Esophagus (tissue), 2 donors: ENCODE data around the gene CALCA. TPM values are rescaled to one million over a fixed set of nuclear protein-coding genes. Genes with fewer than 3 reads are reported as not detected.
"Not testable (repeated sequence)": the region's sequence is repeated elsewhere in the genome, so short reads cannot be mapped to it uniquely, and the experiment has no call there.

Experiments
- H3K27ac ChIP-seq, 2 donors: one replicate each; pipeline ENCODE4 v1.5.1; 2013; ENCODE audit warnings: low read depth in 2 of 2, mild to moderate bottlenecking in 2 of 2, inconsistent platforms in 1 of 2, low read length in 1 of 2, moderate library complexity in 1 of 2
- H3K27me3 ChIP-seq, 2 donors: one replicate each; pipeline ENCODE4 v1.6.1; 2013; ENCODE audit warnings: low read length in 2 of 2, control low read depth in 1 of 2, mild to moderate bottlenecking in 1 of 2; ENCODE audit not compliant: insufficient read depth in 2 of 2, control insufficient read depth in 1 of 2
- H3K36me3 ChIP-seq, 2 donors: one replicate each; pipeline ENCODE4 v1.6.1; 2013; ENCODE audit warnings: low read length in 1 of 2; ENCODE audit not compliant: control insufficient read depth in 2 of 2, insufficient read depth in 2 of 2
- H3K4me1 ChIP-seq, 2 donors: one replicate each; pipeline ENCODE4 v1.6.1; 2013; ENCODE audit warnings: low read length in 1 of 2; ENCODE audit not compliant: control insufficient read depth in 2 of 2, insufficient read depth in 2 of 2
- H3K4me3 ChIP-seq, 2 donors: one replicate each; pipeline ENCODE4 v1.5.1; 2013; ENCODE audit warnings: low read length in 2 of 2, mild to moderate bottlenecking in 2 of 2, low read depth in 1 of 2, moderate library complexity in 1 of 2
- H3K9me3 ChIP-seq, 2 donors: one replicate each; pipeline ENCODE4 v1.6.1; 2013; ENCODE audit warnings: mild to moderate bottlenecking in 2 of 2, low read depth in 1 of 2, low read length in 1 of 2, moderate library complexity in 1 of 2; ENCODE audit not compliant: control insufficient read depth in 2 of 2, insufficient read depth in 1 of 2
- WGBS, 2 donors: extraction: QIAGEN DNeasy Blood & Tissue Kit; methylation state at CpG; one replicate each; pipeline ENCODE4 v1.1.7; 2013; 5-methylcytosine and 5-hydroxymethylcytosine counted together
- polyA plus RNA-seq, 2 donors: library from polyadenylated mRNA; stranded (reverse); fragments of 200-250 nt; gene quantifications; one replicate each; pipeline ENCODE4 v1.2.3, GENCODE V29; 2013
- donor health status: healthy with polysubstance abuse.
- donor health status: Bipolar disorder and iron deficiency.

Gene CALCA, protein sequence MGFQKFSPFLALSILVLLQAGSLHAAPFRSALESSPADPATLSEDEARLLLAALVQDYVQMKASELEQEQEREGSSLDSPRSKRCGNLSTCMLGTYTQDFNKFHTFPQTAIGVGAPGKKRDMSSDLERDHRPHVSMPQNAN
- under 1 TPM in 1 of 2 donors, not detected in 1; 0.02 TPM for polyA plus RNA-seq

GRCh38 chr11:14971865-14972580, at the start of gene CALCA:
TSS of gene CALCA (minus strand) at chr11:14972351. CDS start at chr11:14971192, 1,159 bp downstream.
- WGBS, 2 donors = 7 to 9% methylated on average over 40 of the region's 40 CpGs
- H3K4me1 ChIP-seq = peaks cover 0 to 6% of the 10 kb centered on the region in 2 donors
- H3K27ac ChIP-seq = no peak within 1 kb of the TSS
- no peak within 1 kb of the TSS for H3K4me3 ChIP-seq
- peaks cover 3 to 25% of the 10 kb centered on the region in 2 donors for H3K27me3 ChIP-seq
- no peaks in the 10 kb centered on the region for H3K9me3 ChIP-seq
- H3K36me3 ChIP-seq = no peaks in the 10 kb centered on the region

DNA sequence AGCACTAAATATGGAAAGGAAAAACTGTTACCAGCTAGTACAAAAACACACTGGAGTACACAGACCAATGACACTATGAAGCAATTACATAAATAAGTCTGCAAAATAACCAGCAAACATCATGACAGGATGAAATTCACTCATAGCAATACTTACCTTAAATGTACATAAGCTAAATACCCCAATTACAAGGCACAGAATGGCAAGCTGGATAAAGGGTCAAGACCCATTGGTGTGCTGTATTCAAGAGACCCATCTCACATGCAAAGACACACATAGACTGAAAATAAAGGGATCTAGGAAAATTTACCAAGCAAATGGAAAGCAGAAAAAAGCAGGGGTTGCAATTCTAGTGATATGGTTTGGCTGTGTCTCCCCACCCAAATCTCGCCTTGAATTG, 44.0 kb upstream of the CALCA start:
- H3K36me3 ChIP-seq = no peaks in the 10 kb centered on the region
- WGBS, 2 donors = 91 to 96% methylated on average over 1 of the region's 1 CpG
- H3K9me3 ChIP-seq = no peaks in the 10 kb centered on the region
- H3K27me3 ChIP-seq = no peaks in the 10 kb centered on the region
- no peaks in the 10 kb centered on the region for H3K4me1 ChIP-seq
- no peak overlapping the region for H3K27ac ChIP-seq
- no peak overlapping the region for H3K4me3 ChIP-seq

GRCh38 chr11:15011776-15012345, 39.7 kb upstream of the CALCA start:
- H3K27me3 ChIP-seq = no peaks in the 10 kb centered on the region
- H3K27ac ChIP-seq = no peak overlapping the region
- H3K4me3 ChIP-seq = no peak overlapping the region
- WGBS, 2 donors = 51 to 59% methylated on average over 6 of the region's 6 CpGs
- H3K4me1 ChIP-seq = no peaks in the 10 kb centered on the region
- no peaks in the 10 kb centered on the region for H3K36me3 ChIP-seq
- no peaks in the 10 kb centered on the region for H3K9me3 ChIP-seq

GRCh38 chr11:15010865-15011264, 38.7 kb upstream of the CALCA start:
- no peaks in the 10 kb centered on the region for H3K9me3 ChIP-seq
- no peak overlapping the region for H3K4me3 ChIP-seq

GRCh38 chr11:15006139-15006759, 34.1 kb upstream of the CALCA start:
- H3K4me3 ChIP-seq = no peak overlapping the region
- no peaks in the 10 kb centered on the region for H3K4me1 ChIP-seq
- H3K27me3 ChIP-seq = no peaks in the 10 kb centered on the region
- H3K27ac ChIP-seq = no peak overlapping the region
- H3K9me3 ChIP-seq = no peaks in the 10 kb centered on the region
- 53 to 56% methylated on average over 5 of the region's 5 CpGs for WGBS, 2 donors
- no peaks in the 10 kb centered on the region for H3K36me3 ChIP-seq

More at GRCh38 chr11:15010865-15011264, 38.7 kb upstream of the CALCA start:
- Histone ChIP-seq H3K4me1 (no peaks in the 10 kb centered on the region), H3K27me3 (no peaks in the 10 kb centered on the region), H3K27ac (no peak overlapping the region), H3K36me3 (no peaks in the 10 kb centered on the region)

DNA sequence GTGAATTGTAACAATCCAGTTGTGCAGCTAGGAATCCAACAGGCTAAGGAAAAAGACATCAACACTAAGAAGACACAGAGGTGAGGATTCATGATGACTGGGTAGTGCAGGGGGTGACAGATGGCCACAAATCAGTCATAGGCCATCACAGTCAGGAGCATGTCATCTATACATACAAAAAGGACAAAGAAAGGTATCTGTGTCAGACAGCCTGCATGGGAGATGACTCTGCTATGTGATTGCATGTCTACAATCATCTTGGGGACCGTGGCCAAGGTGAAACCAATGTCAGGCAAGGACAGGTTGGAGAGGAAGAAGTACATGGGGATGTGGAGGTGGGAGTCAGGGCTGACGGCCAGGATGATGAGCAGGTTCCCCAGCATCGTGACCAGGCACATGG, 16.0 kb upstream of the CALCA start:
- not testable (repeated sequence) for H3K36me3 ChIP-seq, H3K9me3 ChIP-seq, H3K27ac ChIP-seq, H3K4me1 ChIP-seq, H3K4me3 ChIP-seq, H3K27me3 ChIP-seq
- WGBS, 2 donors = 58 to 68% methylated on average over 3 of the region's 3 CpGs

DNA sequence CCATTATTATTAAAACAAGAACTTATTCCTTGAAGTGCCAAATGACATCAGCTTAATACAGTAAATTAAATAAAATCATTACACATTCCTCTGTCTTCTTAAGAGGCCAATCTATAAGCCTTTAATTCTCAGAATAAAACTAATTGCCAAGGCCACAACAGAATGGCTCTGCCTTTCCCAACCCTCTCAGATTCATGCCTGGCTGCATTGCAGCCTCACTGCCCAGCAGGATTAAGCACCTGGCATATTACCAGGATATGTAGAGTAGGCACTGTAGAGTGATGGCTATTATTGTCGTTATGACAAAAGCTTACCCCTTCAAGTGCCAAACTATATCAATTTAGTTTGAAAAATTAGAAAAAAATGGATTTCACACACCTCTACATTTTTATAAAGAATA, 9.4 kb upstream of the CALCA start:
- no peaks in the 10 kb centered on the region for H3K4me1 ChIP-seq
- 59 to 70% methylated on average over 1 of the region's 1 CpG for WGBS, 2 donors
- H3K4me3 ChIP-seq = no peak overlapping the region
- H3K27me3 ChIP-seq = no peaks in the 10 kb centered on the region
- no peaks in the 10 kb centered on the region for H3K36me3 ChIP-seq
- no peaks in the 10 kb centered on the region for H3K9me3 ChIP-seq
- no peak overlapping the region for H3K27ac ChIP-seq

GRCh38 chr11:14980854-14981253, 8.7 kb upstream of the CALCA start:
- Histone ChIP-seq H3K36me3 (no peaks in the 10 kb centered on the region), H3K4me1 (no peaks in the 10 kb centered on the region), H3K27ac (no peak overlapping the region), H3K4me3 (no peak overlapping the region), H3K9me3 (no peaks in the 10 kb centered on the region), H3K27me3 (no peaks in the 10 kb centered on the region)
- WGBS, 2 donors = 68 to 72% methylated on average over 3 of the region's 3 CpGs

DNA sequence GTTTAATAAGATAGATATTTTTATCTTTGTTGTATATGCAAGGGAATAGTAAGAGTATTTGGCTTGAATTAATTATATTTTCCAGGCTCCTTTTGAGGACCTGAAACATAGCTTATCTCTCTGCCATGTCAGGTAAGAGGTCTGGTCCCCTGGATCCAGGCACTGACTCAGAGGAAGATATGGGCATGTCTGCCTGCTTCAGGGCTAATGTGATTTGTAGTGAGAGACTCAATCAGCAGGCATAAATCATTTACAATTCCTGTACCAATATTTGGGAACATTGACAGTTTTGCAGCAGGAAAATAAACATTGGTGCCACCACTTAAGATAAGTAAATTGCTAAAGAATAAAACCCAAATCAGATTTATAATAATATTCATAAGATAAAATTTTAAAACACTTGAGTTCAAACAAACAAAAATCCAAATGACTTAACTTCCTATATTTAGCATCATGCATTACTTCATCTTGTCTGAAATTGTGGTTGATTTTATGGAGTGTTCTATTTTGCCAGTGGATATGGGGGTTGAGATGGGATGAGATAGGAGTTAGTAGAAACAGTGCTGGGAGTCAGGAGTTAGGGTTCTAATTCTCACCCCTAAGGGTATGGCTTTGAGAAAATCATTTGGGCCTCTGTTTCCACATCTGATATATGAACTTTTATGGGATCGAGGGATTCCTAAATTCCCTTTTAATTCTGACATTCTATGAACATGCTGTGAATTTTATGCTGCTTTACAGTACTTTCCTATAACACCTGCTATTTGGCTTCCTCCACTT, 5.1 kb upstream of the CALCA start:
- H3K4me3 ChIP-seq = no peak overlapping the region
- H3K4me1 ChIP-seq = peaks cover 0 to 6% of the 10 kb centered on the region in 2 donors
- no peak overlapping the region for H3K27ac ChIP-seq
- H3K9me3 ChIP-seq = no peaks in the 10 kb centered on the region
- WGBS, 2 donors = 93 to 95% methylated on average over 1 of the region's 1 CpG
- peaks cover 3 to 18% of the 10 kb centered on the region in 2 donors for H3K27me3 ChIP-seq
- no peaks in the 10 kb centered on the region for H3K36me3 ChIP-seq
